ENCODE measurements around the gene TENT4B. TPM values are rescaled to one million over a fixed set of nuclear protein-coding genes. Genes with fewer than 3 reads are reported as not detected.

TENT4B gene
- total RNA-seq, 1 donor from 2014 or later = 38.1 TPM

- Histone ChIP-seq H3K36me3 (no peaks in the 10 kb centered on the region), H3K4me1 (no peaks in the 10 kb centered on the region), H3K4me3 (no peak overlapping the region), H3K27ac (no peak overlapping the region), H3K9me3 (no peaks in the 10 kb centered on the region), H3K27me3 (no peaks in the 10 kb centered on the region)
- TF ChIP-seq, protein P1, sequence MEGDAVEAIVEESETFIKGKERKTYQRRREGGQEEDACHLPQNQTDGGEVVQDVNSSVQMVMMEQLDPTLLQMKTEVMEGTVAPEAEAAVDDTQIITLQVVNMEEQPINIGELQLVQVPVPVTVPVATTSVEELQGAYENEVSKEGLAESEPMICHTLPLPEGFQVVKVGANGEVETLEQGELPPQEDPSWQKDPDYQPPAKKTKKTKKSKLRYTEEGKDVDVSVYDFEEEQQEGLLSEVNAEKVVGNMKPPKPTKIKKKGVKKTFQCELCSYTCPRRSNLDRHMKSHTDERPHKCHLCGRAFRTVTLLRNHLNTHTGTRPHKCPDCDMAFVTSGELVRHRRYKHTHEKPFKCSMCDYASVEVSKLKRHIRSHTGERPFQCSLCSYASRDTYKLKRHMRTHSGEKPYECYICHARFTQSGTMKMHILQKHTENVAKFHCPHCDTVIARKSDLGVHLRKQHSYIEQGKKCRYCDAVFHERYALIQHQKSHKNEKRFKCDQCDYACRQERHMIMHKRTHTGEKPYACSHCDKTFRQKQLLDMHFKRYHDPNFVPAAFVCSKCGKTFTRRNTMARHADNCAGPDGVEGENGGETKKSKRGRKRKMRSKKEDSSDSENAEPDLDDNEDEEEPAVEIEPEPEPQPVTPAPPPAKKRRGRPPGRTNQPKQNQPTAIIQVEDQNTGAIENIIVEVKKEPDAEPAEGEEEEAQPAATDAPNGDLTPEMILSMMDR (IDR thresholded peaks at IDR 0.05) = no peak
- intact Hi-C loops (cut with DNase I) = no loop called here
- no peak for DNase-seq (ENCODE audit: low spot score in 2 of 2)
Observed at GRCh38 chr16:50276326-50276640, 123.2 kb downstream of the TENT4B start.

DNA sequence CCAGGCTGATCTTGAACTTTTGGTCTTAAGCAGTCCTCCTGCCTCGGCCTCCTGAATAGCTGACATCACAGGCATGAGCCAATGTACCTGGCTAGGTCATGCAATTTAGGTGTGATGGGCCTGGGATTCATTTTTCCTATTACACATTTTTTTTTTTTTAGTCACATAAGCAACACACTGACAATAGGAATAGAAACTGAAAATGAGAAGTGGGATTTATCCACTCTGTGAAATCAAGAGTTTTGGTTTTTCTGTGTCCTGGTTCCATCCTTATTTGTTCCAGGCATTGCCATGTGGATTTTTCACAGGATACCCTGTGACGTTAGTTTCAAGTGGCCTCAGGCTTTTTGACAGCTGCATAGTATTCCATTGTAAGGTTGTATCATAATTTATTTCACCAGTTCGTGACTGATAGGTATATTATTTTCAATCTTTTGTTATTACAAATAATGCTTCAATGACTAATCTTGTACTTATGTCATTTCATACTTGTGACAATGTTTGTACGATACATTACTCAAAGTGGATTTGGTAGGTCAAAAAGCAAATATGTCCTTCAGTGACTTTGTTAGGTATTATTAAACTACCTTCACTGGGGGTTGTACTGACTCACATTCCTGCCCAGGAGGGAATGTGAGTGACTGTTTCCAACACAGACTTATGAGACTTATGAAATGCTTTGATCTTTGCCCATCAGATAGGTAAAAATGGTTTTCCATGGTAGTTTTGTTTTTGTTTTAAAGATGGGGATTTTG is 123.9 kb downstream of the TENT4B start:
- peaks cover 0 to 4% of the 10 kb centered on the region in 2 donors for H3K4me1 ChIP-seq
- H3K27ac ChIP-seq = no peak overlapping the region
- no peaks in the 10 kb centered on the region for H3K27me3 ChIP-seq
- H3K36me3 ChIP-seq = no peaks in the 10 kb centered on the region
- intact Hi-C loops (cut with DNase I) = no loop called here
- TF ChIP-seq, protein P1 (IDR thresholded peaks at IDR 0.05) = no peak
- DNase-seq (ENCODE audit: low spot score in 2 of 2) = no peak
- no peak overlapping the region for H3K4me3 ChIP-seq
- no peaks in the 10 kb centered on the region for H3K9me3 ChIP-seq

DNA sequence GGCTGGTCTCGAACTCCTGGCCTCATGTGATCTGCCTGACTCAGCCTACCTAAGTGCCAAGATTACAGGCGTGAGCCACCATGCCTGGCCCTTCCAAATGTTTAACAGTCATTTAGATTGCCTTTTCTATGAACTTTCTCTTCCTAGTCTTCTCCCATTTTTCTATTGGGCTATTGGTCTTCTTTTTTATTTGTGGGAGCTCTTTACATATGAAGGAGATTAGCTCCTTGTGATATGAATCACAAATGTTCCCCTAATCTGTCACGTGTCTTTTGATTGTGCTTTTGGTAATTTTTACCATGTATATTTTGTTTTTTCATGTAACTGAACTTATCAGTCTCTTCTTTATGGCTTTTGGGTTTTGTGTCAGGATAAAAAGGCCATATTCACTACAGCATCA is 125.1 kb downstream of the TENT4B start:
- Histone ChIP-seq H3K27me3 (no peaks in the 10 kb centered on the region), H3K36me3 (no peaks in the 10 kb centered on the region), H3K4me3 (no peak overlapping the region), H3K4me1 (peaks cover 0 to 4% of the 10 kb centered on the region in 2 donors), H3K27ac (no peak overlapping the region), H3K9me3 (no peaks in the 10 kb centered on the region)
- DNase-seq (ENCODE audit: low spot score in 2 of 2) = no peak
- TF ChIP-seq, protein P1 (IDR thresholded peaks at IDR 0.05) = no peak
- intact Hi-C loops (cut with DNase I) = no loop called here

- Histone ChIP-seq H3K27ac (no peak overlapping the region), H3K4me1 (peaks cover 0 to 4% of the 10 kb centered on the region in 2 donors)
- TF ChIP-seq, protein P1 (IDR thresholded peaks at IDR 0.05) = no peak
Observed at GRCh38 chr16:50279504-50279865, 126.4 kb downstream of the TENT4B start.

DNA sequence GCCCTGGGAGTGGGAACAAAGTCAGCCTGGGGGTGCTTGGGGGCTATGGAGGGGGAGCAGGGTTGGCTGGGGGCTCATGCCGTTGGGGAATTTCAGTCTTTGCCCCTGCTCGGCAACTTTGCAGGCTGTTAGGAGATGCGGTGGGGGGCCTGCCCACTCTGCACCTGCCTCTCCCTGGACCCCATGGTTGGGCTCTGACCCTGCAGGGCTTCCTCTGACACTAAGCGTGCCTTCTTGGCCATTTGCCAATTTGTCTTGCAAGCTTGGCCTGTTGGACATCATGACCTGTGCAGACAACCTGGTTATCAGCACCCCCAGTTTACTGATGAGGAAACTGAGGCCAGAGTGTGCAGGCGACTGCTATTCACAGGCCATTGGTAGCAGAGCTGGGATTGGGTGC is 127.8 kb downstream of the TENT4B start:
- Histone ChIP-seq H3K36me3 (no peaks in the 10 kb centered on the region), H3K27ac (no peak overlapping the region), H3K4me3 (no peak overlapping the region), H3K27me3 (no peaks in the 10 kb centered on the region), H3K4me1 (peaks cover 0 to 4% of the 10 kb centered on the region in 2 donors), H3K9me3 (no peaks in the 10 kb centered on the region)
- intact Hi-C loops (cut with DNase I) = no loop called here
- TF ChIP-seq, protein P1 (IDR thresholded peaks at IDR 0.05) = no peak
- no peak for DNase-seq (ENCODE audit: low spot score in 2 of 2)

More at GRCh38 chr16:50279504-50279865, 126.4 kb downstream of the TENT4B start:
- H3K9me3 ChIP-seq = no peaks in the 10 kb centered on the region
- H3K36me3 ChIP-seq = no peaks in the 10 kb centered on the region
- H3K4me3 ChIP-seq = no peak overlapping the region
- no peak for DNase-seq (ENCODE audit: low spot score in 2 of 2)
- no peaks in the 10 kb centered on the region for H3K27me3 ChIP-seq
- intact Hi-C loops (cut with DNase I) = no loop called here

Other genes starting within 250 kb of the TENT4B start
- gene CNEP1R1, start 128.1 kb upstream of the TENT4B start, total RNA-seq = 5.9 TPM
- 10.4 TPM for gene HEATR3, start 87.3 kb upstream of the TENT4B start, total RNA-seq
- gene ADCY7, start 113.2 kb downstream of the TENT4B start, total RNA-seq = 8.2 TPM
- gene BRD7, start 215.7 kb downstream of the TENT4B start, total RNA-seq = 17.7 TPM